ENCODE results near the gene PARVA.
"Not testable (repeated sequence)": the region's sequence is repeated elsewhere in the genome, so short reads cannot be mapped to it uniquely, and the experiment has no call there.

The PARVA gene

DNA sequence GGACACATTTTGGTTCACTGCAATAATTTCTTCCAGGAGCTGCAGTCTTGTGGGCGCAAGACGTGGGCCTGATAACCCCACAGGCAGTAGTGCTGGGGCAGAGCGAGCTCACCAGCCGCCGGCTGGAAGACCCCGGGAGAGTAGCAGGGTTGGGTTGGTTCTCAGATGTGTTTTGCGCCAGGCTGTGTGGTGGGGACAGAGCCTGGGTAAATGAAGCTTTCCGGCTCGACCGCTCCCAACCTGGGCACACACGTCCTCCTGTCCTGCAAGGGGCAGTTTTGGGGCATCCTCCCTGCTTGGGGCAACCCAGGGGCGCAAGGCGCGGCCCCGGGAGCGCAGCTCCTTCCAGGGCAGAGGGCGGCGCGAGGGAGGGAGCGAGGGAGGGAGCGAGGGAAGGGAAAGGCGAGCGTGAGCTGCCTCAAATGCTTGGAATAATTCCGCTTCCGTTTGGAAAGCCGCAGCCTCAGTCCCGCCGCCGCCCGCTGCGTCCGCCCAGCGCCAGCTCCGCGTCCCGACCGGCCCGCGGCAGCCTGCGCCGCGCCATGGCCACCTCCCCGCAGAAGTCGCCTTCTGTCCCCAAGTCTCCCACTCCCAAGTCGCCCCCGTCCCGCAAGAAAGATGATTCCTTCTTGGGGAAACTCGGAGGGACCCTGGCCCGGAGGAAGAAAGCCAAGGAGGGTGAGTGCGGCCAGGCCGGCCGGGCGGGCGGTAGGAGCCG lies at the start of gene PARVA:
TSS of gene PARVA (plus strand) at position 466 of the 718 bp plus-strand sequence. CDS start at position 543, 77 bp downstream.
- DNase-seq (ENCODE audit: low read depth in 2 of 2) = no peak

GRCh38 chr11:12329169-12329568 lies 48.2 kb upstream of the PARVA start:
- no peak for DNase-seq (ENCODE audit: low read depth in 2 of 2)

DNA sequence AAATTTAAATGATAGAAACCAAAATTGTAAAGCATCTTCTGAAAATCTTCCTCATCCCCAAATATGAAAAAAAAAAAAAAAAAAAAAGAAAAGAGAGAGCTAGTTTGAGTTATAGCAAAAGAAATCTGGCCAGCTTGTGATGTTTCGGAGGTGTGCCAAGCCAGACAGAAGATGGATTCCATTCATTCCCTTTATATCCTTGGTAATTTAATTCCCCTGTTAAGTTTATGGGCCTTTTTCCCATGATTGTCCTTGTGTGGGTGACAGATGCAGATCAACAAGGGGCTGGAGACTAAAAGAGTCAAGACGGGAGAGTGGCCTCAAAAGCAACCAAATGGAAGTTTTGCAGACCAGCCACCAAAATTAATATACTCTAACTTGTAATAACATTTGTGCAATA lies 47.6 kb upstream of the PARVA start:
- DNase-seq (ENCODE audit: low read depth in 2 of 2) = no peak

- DNase-seq (ENCODE audit: low read depth in 2 of 2) = no peak
Measured at GRCh38 chr11:12330485-12331231, 46.7 kb upstream of the PARVA start.

- DNase-seq (ENCODE audit: low read depth in 2 of 2) = peak; percentile 37 to 58
Measured at GRCh38 chr11:12331239-12331874, 46.0 kb upstream of the PARVA start.

DNA sequence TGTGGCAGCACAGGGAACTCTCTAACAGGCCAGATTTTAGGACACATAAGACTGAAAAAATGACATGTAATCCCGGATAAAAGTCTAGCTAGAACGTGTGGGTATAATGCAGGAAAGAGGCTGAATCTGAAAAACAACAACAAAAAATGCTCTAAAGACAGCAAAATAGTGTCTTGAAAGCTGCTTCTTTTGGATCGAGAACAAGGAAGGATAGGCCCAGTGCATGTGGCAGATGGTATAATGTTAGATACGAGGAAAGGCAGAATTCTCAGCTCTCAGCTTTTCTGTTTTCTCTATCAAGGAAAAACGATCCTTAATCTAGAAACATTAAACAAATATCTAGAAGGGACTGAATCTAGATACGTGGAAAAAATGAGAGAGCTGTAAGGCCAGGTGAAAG lies 33.8 kb upstream of the PARVA start:
- no peak for DNase-seq (ENCODE audit: low read depth in 2 of 2)

GRCh38 chr11:12353534-12353933 lies 23.8 kb upstream of the PARVA start:
- DNase-seq (ENCODE audit: low read depth in 2 of 2) = no peak

- no peak for DNase-seq (ENCODE audit: low read depth in 2 of 2)
Measured at GRCh38 chr11:12354750-12355545, 22.4 kb upstream of the PARVA start.

GRCh38 chr11:12356944-12357655 lies 20.3 kb upstream of the PARVA start:
- no peak for DNase-seq (ENCODE audit: low read depth in 2 of 2)

- DNase-seq (ENCODE audit: low read depth in 2 of 2) = not testable (repeated sequence)
Measured at GRCh38 chr11:12357697-12358096, 19.7 kb upstream of the PARVA start.

DNA sequence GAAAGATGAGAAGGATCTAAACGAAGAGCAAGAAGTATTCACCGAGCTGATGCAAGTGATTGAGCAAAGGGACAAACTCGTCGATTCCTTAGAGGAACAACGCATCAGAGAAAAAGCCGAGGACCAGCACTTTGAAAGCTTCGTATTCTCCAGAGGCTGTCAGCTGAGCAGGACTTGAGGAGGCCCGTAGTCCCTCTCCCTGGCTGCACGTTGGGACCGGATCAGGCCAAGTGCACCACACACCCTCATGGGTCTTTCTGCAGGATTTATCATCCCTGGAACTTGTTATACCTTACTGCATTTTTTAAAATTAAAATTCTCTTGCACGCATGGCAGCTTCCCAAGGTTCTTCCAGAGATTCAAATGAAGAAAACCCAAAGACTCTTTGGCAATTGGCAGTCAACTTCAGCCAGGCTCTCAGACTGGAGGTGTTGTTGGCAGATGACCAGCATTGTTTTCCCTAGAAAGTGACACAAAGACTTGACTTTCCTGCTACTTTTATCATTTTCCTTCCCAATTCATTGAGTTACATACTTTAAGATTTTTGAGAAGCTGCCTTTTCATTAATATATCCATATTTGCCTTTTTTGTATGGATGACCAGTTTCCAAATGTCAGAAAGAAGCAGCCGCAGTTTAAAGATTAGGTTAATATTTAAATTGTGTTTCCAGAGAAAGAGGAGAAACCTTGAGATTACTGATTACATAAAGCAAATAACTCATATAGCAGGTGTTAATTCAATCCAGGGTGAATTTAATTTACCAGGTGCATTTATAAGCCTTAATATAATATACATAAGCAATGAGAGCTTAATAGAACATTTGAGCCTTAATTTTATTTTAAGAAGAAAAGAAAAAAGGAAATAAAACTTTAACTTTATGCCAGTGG lies 18.8 kb upstream of the PARVA start:
- no peak for DNase-seq (ENCODE audit: low read depth in 2 of 2)

GRCh38 chr11:12359761-12360160 lies 17.6 kb upstream of the PARVA start:
- DNase-seq (ENCODE audit: low read depth in 2 of 2) = no peak

GRCh38 chr11:12361682-12362081 lies 15.7 kb upstream of the PARVA start:
- no peak for DNase-seq (ENCODE audit: low read depth in 2 of 2)

- no peak for DNase-seq (ENCODE audit: low read depth in 2 of 2)
Measured at GRCh38 chr11:12362857-12363256, 14.5 kb upstream of the PARVA start.

GRCh38 chr11:12363373-12363772 lies 14.0 kb upstream of the PARVA start:
- no peak for DNase-seq (ENCODE audit: low read depth in 2 of 2)

DNA sequence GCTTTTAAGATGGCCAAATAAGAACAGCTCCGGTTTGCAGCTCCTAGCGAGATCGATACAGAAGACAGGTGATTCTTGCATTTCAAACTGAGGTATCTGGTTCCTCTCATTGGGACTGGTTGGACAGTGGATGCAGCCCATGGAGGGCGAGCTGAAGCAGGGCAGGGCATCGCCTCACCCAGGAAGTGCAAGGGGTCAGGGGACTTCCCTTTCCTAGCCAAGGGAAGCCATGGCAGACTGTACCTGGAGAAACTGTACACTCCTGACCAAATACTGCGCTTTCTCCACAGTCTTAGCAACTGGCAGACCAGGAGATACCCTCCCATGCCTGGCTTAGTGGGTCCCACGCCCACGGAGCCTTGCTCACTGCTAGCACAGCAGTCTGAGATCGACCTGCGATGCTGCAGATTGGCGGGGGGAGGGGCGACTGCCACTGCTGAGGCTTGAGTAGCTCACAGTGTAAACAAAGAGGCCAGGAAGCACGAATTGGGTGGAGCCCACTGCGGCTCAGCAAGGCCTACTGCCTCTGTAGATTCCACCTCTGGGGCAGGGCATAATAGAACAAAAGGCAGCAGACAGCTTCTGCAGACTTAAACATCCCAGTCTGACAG lies 11.3 kb upstream of the PARVA start:
- peak in 1 of 2 donors; percentile 29 for DNase-seq (ENCODE audit: low read depth in 2 of 2)

DNA sequence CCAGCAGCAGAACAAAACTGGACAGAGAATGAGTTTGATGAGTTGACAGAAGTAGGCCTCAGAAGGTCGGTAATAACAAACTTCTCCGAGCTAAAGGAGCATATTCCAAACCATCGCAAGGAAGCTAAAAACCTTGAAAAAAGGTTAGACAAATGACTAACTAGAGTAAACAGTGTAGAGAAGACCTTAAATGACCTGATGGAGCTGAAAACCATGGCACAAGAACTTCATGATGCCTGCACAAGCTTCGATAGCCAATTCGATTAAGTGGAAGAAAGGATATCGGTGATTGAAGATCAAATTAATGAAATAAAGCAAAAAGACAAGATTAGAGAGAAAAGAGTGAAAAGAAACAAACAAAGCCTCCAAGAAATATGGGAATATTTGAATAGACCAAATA lies 10.3 kb upstream of the PARVA start:
- not testable (repeated sequence) for DNase-seq (ENCODE audit: low read depth in 2 of 2)

GRCh38 chr11:12372111-12372510 lies 5.3 kb upstream of the PARVA start:
- no peak for DNase-seq (ENCODE audit: low read depth in 2 of 2)

DNA sequence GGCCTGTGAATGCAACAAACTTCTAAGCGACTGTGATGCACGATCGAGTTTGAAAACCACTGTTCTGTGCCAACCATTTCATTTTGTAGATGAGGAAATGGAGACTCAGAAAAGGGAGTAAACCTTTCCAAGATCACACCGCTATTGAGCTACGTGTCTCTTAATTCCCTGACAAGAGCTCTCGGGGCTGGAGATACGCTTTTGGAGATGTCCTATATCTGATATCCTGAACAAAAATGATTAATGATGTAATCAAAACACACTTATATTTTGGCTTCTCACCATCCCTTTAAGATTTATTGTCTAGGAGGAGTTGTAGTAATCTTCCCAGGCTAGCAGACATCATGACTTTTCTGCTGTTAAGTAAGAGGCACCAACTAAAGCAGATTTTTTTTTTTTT lies 1.7 kb upstream of the PARVA start:
- DNase-seq (ENCODE audit: low read depth in 2 of 2) = no peak
